GM10266 (cell line): ENCODE measurements around the gene GRHL3.

Experiments
- DNase-seq: peaks from one replicate; pipeline ENCODE4 v3.0.0; 2012; ENCODE audit errors: extremely low spot score
- TF ChIP-seq, protein P1 (sequence below): IDR thresholded peaks from 2 replicates; pipeline ENCODE4 v1.5.1; 2012; ENCODE audit warnings: mild to moderate bottlenecking, low read depth; ENCODE audit not compliant: control insufficient read depth, insufficient read depth; ENCODE audit errors: missing control alignments

Gene GRHL3

GRCh38 chr1:24279590-24280232, 39.4 kb upstream of the GRHL3 start:
- TF ChIP-seq, protein P1, sequence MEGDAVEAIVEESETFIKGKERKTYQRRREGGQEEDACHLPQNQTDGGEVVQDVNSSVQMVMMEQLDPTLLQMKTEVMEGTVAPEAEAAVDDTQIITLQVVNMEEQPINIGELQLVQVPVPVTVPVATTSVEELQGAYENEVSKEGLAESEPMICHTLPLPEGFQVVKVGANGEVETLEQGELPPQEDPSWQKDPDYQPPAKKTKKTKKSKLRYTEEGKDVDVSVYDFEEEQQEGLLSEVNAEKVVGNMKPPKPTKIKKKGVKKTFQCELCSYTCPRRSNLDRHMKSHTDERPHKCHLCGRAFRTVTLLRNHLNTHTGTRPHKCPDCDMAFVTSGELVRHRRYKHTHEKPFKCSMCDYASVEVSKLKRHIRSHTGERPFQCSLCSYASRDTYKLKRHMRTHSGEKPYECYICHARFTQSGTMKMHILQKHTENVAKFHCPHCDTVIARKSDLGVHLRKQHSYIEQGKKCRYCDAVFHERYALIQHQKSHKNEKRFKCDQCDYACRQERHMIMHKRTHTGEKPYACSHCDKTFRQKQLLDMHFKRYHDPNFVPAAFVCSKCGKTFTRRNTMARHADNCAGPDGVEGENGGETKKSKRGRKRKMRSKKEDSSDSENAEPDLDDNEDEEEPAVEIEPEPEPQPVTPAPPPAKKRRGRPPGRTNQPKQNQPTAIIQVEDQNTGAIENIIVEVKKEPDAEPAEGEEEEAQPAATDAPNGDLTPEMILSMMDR: no peak
- DNase-seq: no peak

- no peak for DNase-seq
- TF ChIP-seq, protein P1: no peak
Observed at GRCh38 chr1:24281591-24281990, 37.6 kb upstream of the GRHL3 start.

DNA sequence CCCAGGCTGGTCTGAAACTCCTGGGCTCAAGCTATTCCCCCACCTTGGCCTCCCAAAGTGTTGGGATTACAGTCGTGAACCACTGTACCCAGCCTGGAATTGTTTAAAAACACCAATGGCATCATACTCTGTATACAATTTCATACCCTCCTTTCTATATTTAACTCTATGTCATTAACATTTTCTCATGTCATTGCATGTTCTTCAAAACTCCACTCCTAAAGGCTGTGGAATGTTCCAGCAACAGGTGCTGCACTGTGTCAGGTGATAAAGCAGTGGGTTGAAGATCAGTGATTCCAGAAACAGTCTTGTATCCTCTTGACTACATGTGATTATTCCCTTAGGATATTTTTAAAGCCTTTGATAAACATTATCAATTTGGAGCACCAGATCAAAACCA, 36.7 kb upstream of the GRHL3 start:
- TF ChIP-seq, protein P1: no peak
- no peak for DNase-seq

DNA sequence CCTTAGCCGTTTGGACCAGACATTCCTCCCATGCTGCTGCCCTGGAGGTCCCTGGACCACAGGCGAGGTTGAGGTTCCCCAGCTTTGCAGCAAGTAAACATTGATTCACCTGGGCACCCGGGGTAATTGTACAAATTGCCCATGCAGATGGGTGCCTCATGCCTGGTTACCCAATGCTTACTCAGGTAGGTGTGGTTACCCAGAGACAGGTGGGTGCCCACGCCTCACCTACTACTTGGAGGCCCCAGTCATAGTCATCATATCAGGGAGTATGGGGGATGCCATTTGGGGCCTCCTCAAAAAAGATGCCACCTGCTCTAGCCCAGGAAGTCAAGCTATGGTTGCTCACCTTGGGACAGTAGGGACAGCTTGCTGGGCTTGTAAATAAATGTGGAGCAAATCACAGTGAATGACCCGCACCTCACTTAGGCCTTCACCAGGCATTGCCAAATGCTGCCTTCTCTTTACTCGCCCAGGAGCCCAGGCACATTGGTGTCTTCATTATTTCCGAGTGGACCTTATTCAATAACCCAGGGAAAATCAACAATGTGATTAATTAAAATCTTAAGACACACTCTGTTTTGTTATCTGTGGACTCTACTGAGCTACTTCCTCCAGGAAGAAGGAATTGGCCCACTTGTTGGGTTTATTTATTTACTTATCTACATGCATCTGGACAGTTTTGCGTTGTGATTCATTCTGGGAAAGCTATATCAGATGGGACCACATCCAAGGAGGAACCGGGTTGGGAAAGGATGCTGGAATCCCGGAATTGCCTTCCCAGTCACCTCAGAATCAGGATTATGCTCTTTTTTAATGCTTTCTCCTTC, 35.6 kb upstream of the GRHL3 start:
- DNase-seq: no peak
- TF ChIP-seq, protein P1: no peak

GRCh38 chr1:24284156-24284471, 35.0 kb upstream of the GRHL3 start:
- TF ChIP-seq, protein P1: no peak
- no peak for DNase-seq

- DNase-seq: no peak
- TF ChIP-seq, protein P1: no peak
Observed at GRCh38 chr1:24285231-24285630, 33.9 kb upstream of the GRHL3 start.
